Liver (tissue), 3 donors: ENCODE data around the gene CTU2.

Experiments used
- CTCF ChIP-seq: fragments of 150-350 bp; IDR thresholded peaks from 2 replicates; pipeline ENCODE4 v1.5.1; 2017; ENCODE audit warnings: improper control_type of control experiment, low read depth, low read length; ENCODE audit not compliant: missing input control
- EGR1 ChIP-seq, 2 donors: IDR thresholded peaks; 2 replicates each; pipeline ENCODE4 v1.6.1; 2016 to 2018; ENCODE audit warnings: antibody characterized with exemption in 2 of 2, low read depth in 2 of 2
- FOXA1 ChIP-seq: IDR thresholded peaks from 2 replicates; pipeline ENCODE4 v1.6.1; 2016; ENCODE audit warnings: antibody characterized with exemption
- GABPA ChIP-seq, 2 donors: IDR thresholded peaks in 1 of 2; conservative IDR thresholded peaks in 1 of 2; 2 replicates each; pipeline ENCODE4 v1.6.1; 2016; ENCODE audit warnings: antibody characterized with exemption in 2 of 2, mild to moderate bottlenecking in 1 of 2, moderate library complexity in 1 of 2
- HNF4A ChIP-seq, 2 donors: conservative IDR thresholded peaks; 2 replicates each; pipeline ENCODE4 v1.6.1; 2016; ENCODE audit warnings: antibody characterized with exemption in 2 of 2, mild to moderate bottlenecking in 2 of 2
- HNF4G ChIP-seq: IDR thresholded peaks from 2 replicates; pipeline ENCODE4 v1.6.1; 2016; ENCODE audit warnings: antibody characterized with exemption
- JUND ChIP-seq, 2 donors: IDR thresholded peaks; 2 replicates each; pipeline ENCODE4 v1.6.1; 2016; ENCODE audit warnings: antibody characterized with exemption in 2 of 2
- MAX ChIP-seq: IDR thresholded peaks from 2 replicates; pipeline ENCODE4 v1.6.1; 2016; ENCODE audit warnings: antibody characterized with exemption
- RAD21 ChIP-seq, 2 donors: IDR thresholded peaks; 2 replicates each; pipeline ENCODE4 v1.6.1; 2016; ENCODE audit warnings: antibody characterized with exemption in 2 of 2, mild to moderate bottlenecking in 2 of 2
- YY1 ChIP-seq: IDR thresholded peaks from 2 replicates; pipeline ENCODE4 v1.6.1; 2016; ENCODE audit warnings: antibody characterized with exemption, mild to moderate bottlenecking
- ZBTB33 ChIP-seq: IDR thresholded peaks from 2 replicates; pipeline ENCODE4 v1.6.1; 2016; ENCODE audit warnings: antibody characterized with exemption
- donor health status: healthy.
- donor health status: healthy.

GRCh38 chr16:88736088-88736487, 29.8 kb downstream of the CTU2 start:
- TF ChIP-seq CTCF (no peak), MAX (no peak), RAD21 (IDR thresholded peaks at IDR 0.05) (no peak), HNF4G (no peak), YY1 (no peak), FOXA1 (no peak), GABPA (IDR thresholded peaks at IDR 0.05 in 1 of 2, conservative IDR thresholded peaks at IDR 0.05 in 1 of 2) (no peak), JUND (IDR thresholded peaks at IDR 0.05) (no peak), HNF4A (conservative IDR thresholded peaks at IDR 0.05) (no peak), EGR1 (IDR thresholded peaks at IDR 0.05; ENCODE audit: low read depth in 2 of 2) (no peak), ZBTB33 (no peak)
